B cell (primary cell): ENCODE results near the gene STK16. TPM values are rescaled to one million over a fixed set of nuclear protein-coding genes. Genes with fewer than 3 reads are reported as not detected.

ENCODE experiments used
- ATAC-seq: fragments of 200-7000 bp; cut with Tn5 transposase; one replicate; pipeline ENCODE4 v1.10.0; 2021; ENCODE audit warnings: low read depth, mild to moderate bottlenecking, moderate number of reproducible peaks, moderate library complexity
- CTCF ChIA-PET: fragments of 350-600 bp; sonication (Branson Sonifier 250); formaldehyde crosslinking; loops from one replicate; lab custom pipeline; 2021; ENCODE audit warnings: antibody characterized with exemption, inconsistent platforms; lab: Charles Lee
- POLR2A ChIA-PET: fragments of 350-600 bp; sonication (Branson Sonifier 250); formaldehyde crosslinking; loops from one replicate; lab custom pipeline; 2021; ENCODE audit warnings: antibody characterized with exemption; lab: Charles Lee
- DNase-seq: peaks from one replicate; pipeline ENCODE4 v3.0.0; 2013
- H2AFZ ChIP-seq: 2 replicates; pipeline ENCODE4 v1.6.1; 2012; ENCODE audit warnings: mild to moderate bottlenecking, low read depth, low read length; ENCODE audit not compliant: insufficient read depth, poor library complexity, severe bottlenecking
- H3K27ac ChIP-seq, 2 donors: 1 replicate in 1 of 2; 2 replicates in 1 of 2; pipeline ENCODE4 v1.5.1; 2012 to 2013; ENCODE audit warnings: low read length in 2 of 2, mild to moderate bottlenecking in 2 of 2, moderate library complexity in 1 of 2
- H3K27me3 ChIP-seq, 4 experiments: fragments of 200-600 bp in 1 of 4; sonication (generic) in 1 of 4; replicated peaks in 1 of 4; 1 replicate in 2 of 4; 2 replicates in 2 of 4; pipeline versions ENCODE4 v1.6.1 to v1.7.0; 2013 to 2016; ENCODE audit warnings: low read length in 3 of 4, mild to moderate bottlenecking in 2 of 4, mixed read lengths in 1 of 4, moderate library complexity in 1 of 4; ENCODE audit not compliant: insufficient read depth in 4 of 4, control insufficient read depth in 3 of 4; ENCODE audit errors: control extremely low read depth in 1 of 4
- H3K36me3 ChIP-seq, 2 experiments: replicated peaks in 1 of 2; 1 replicate in 1 of 2; 2 replicates in 1 of 2; pipeline versions ENCODE4 v1.6.1 to v1.7.1; 2013; ENCODE audit warnings: low read length in 1 of 2; ENCODE audit not compliant: insufficient read depth in 2 of 2, control insufficient read depth in 1 of 2; ENCODE audit errors: control extremely low read depth in 1 of 2, extremely low read depth in 1 of 2
- H3K4me1 ChIP-seq, 2 donors: fragments of 200-600 bp in 1 of 2; sonication (generic) in 1 of 2; 1 replicate in 1 of 2; 2 replicates in 1 of 2; pipeline versions ENCODE4 v1.5.1 to v1.6.1; 2013 to 2017; ENCODE audit warnings: low read length in 2 of 2; ENCODE audit not compliant: control insufficient read depth in 2 of 2, insufficient read depth in 2 of 2
- H3K4me2 ChIP-seq: replicated peaks from 2 replicates; pipeline ENCODE3; 2012; ENCODE audit warnings: mild to moderate bottlenecking, low read depth, low read length; ENCODE audit not compliant: poor library complexity, severe bottlenecking
- H3K4me3 ChIP-seq, 5 experiments: fragments of 200-600 bp in 1 of 5; sonication (generic) in 1 of 5; 1 replicate in 3 of 5; 2 replicates in 2 of 5; pipeline versions ENCODE4 v1.5.1 to v1.7.0; 2011 to 2016; ENCODE audit warnings: low read length in 4 of 5, mild to moderate bottlenecking in 4 of 5, low read depth in 2 of 5, control low read depth in 1 of 5, moderate library complexity in 1 of 5; ENCODE audit not compliant: insufficient read depth in 1 of 5; ENCODE audit errors: control extremely low read depth in 1 of 5, extremely low read depth in 1 of 5
- H3K79me2 ChIP-seq: fragments of 200-600 bp; sonication (generic); one replicate; pipeline ENCODE4 v1.6.0; 2016; ENCODE audit warnings: low read length; ENCODE audit not compliant: control insufficient read depth, insufficient read depth
- H3K9ac ChIP-seq: fragments of 200-600 bp; sonication (generic); 2 replicates; pipeline ENCODE4 v1.6.1; 2017; ENCODE audit warnings: mild to moderate bottlenecking, low read length, moderate library complexity
- H3K9me3 ChIP-seq, 3 donors: one replicate each; pipeline versions ENCODE4 v1.6.1 to v1.7.1; 2013; ENCODE audit warnings: low read length in 2 of 3; ENCODE audit not compliant: control insufficient read depth in 2 of 3, insufficient read depth in 1 of 3; ENCODE audit errors: control extremely low read depth in 1 of 3
- H4K20me1 ChIP-seq: 2 replicates; pipeline ENCODE4 v1.6.0; 2012; ENCODE audit warnings: mild to moderate bottlenecking, low read length; ENCODE audit not compliant: insufficient read depth, control insufficient read depth, poor library complexity, severe bottlenecking
- H3K27ac Mint-ChIP-seq: one replicate; pipeline ENCODE4 v1.8.0; 2021; ENCODE audit warnings: mixed read lengths
- H3K27me3 Mint-ChIP-seq: one replicate; pipeline ENCODE4 v1.8.0; 2021; ENCODE audit warnings: mixed read lengths
- H3K4me1 Mint-ChIP-seq: one replicate; pipeline ENCODE4 v1.8.0; 2021; ENCODE audit warnings: mixed read lengths
- H3K4me3 Mint-ChIP-seq: one replicate; pipeline ENCODE4 v1.8.0; 2021; ENCODE audit warnings: mixed read lengths
- H3K9me3 Mint-ChIP-seq: one replicate; pipeline ENCODE4 v1.8.0; 2022; ENCODE audit warnings: mixed read lengths; ENCODE audit not compliant: insufficient read depth
- CTCF ChIP-seq: fragments of 200-600 bp; IDR thresholded peaks from one replicate; pipeline ENCODE4 v1.8.0; 2022; ENCODE audit warnings: antibody characterized with exemption, mild to moderate bottlenecking
- EZH2 ChIP-seq: IDR thresholded peaks from 2 replicates; pipeline ENCODE4 v1.6.1; 2012; ENCODE audit warnings: borderline replicate concordance, low read depth, mild to moderate bottlenecking, moderate library complexity, low read length; ENCODE audit not compliant: insufficient read depth, poor library complexity, severe bottlenecking
- WGBS: methylation state at CpG from one replicate; pipeline ENCODE4 v1.1.5; 2013; ENCODE audit warnings: missing lambda C conversion rate; ENCODE audit not compliant: insufficient coverage; 5-methylcytosine and 5-hydroxymethylcytosine counted together
- intact Hi-C: fragments of 100-400 bp; cut with micrococcal nuclease; formaldehyde crosslinking; loops from one replicate; pipeline ENCODE4 v1.10.0; 2022
- polyA plus RNA-seq: library from polyadenylated mRNA; depleted of rRNA; stranded (reverse); fragments of >200 nt; gene quantifications from 2 replicates; pipeline ENCODE4 v1.2.3, GENCODE V29; 2012
- total RNA-seq, 2 donors: library from RNA; stranded (reverse); fragments of 120-200 nt in 1 of 2; gene quantifications; 1 replicate in 1 of 2; 2 replicates in 1 of 2; pipeline versions ENCODE4 v1.2.3 to v1.2.4, GENCODE V29; 2013 to 2022

Gene STK16
- total and polyA plus RNA-seq, 2 donors (not counting 1 experiment from before 2014, with no cell fraction given): 29.0 to 60.1 TPM

- H3K27me3 ChIP-seq: peaks cover 0 to 16% (median 1%) of the 10 kb centered on the region in 4 experiments
- no peaks in the 10 kb centered on the region for H3K9me3 Mint-ChIP-seq
- CTCF ChIA-PET: interaction anchor here (0.9 to 10.3 kb wide), 11 partner anchors 20 to 239 kb away, joined by 3 to 136 read pairs (median 6); partner anchors contain the start of genes CNPPD1, DNAJB2, NHEJ1 and SLC23A3
- H3K27me3 Mint-ChIP-seq: peaks cover 18% of the 10 kb centered on the region
- TF ChIP-seq CTCF: no peak
- TF ChIP-seq EZH2: no peak
- H3K4me1 ChIP-seq: peaks cover 14 to 19% of the 10 kb centered on the region in 2 donors
- peaks cover 16% of the 10 kb centered on the region for H3K4me1 Mint-ChIP-seq
- no peak overlapping the region for H3K4me3 ChIP-seq
- ATAC-seq (no peak), DNase-seq (peak; percentile 20)
- intact Hi-C loops: loop anchor here (1.0 to 5.0 kb wide), 5 partner anchors 44 to 240 kb away; partner anchors contain the start of genes DNPEP and NHEJ1
- H3K9me3 ChIP-seq: no peaks in the 10 kb centered on the region
- H3K9ac ChIP-seq: no peak overlapping the region
- H3K4me3 Mint-ChIP-seq: no peak overlapping the region
- H3K27ac Mint-ChIP-seq: no peak overlapping the region
- no peaks in the 10 kb centered on the region for H4K20me1 ChIP-seq
- H3K4me2 ChIP-seq: no peak overlapping the region
- POLR2A ChIA-PET: interaction anchor here (0.6 to 1.1 kb wide), 2 partner anchors 20 to 90 kb away, joined by 3 to 4 read pairs; partner anchors contain the start of gene DNPEP
- H3K27ac ChIP-seq: no peak overlapping the region
- H3K36me3 ChIP-seq: no peaks in the 10 kb centered on the region
- H3K79me2 ChIP-seq: no peaks in the 10 kb centered on the region
- 93% methylated on average over 12 of the region's 14 CpGs for WGBS
- H2AFZ ChIP-seq: no peak overlapping the region
Observed at GRCh38 chr2:219297766-219298456, 52.6 kb downstream of the STK16 start.
